HL-60 (cell line): ENCODE results near the gene CIZ1.
"Not testable (repeated sequence)": the region's sequence is repeated elsewhere in the genome, so short reads cannot be mapped to it uniquely, and the experiment has no call there.

Experiments used
- DNase-seq, 2 experiments: peaks; one replicate each; pipeline ENCODE4 v3.0.0-alpha.2; 2010 to 2020; ENCODE audit warnings: low read depth in 1 of 2, low spot score in 1 of 2
- H3K27ac ChIP-seq: fragments of 250-450 bp; sonication (Bioruptor Pico); replicated peaks from 2 replicates; pipeline ENCODE4 v1.5.1; 2020; ENCODE audit warnings: mild to moderate bottlenecking, moderate library complexity
- H3K27me3 ChIP-seq: fragments of 250-450 bp; sonication (Bioruptor Pico); 2 replicates; pipeline ENCODE4 v1.5.1; 2021; ENCODE audit warnings: mild to moderate bottlenecking, moderate library complexity; ENCODE audit not compliant: insufficient read depth, poor library complexity, severe bottlenecking
- H3K4me3 ChIP-seq: replicated peaks from 2 replicates; pipeline ENCODE4 v1.5.1; 2011; ENCODE audit warnings: mild to moderate bottlenecking, control low read depth, low read length; ENCODE audit not compliant: insufficient read depth
- CTCF ChIP-seq: IDR thresholded peaks from one replicate; pipeline ENCODE4 v1.5.1; 2011; ENCODE audit warnings: low read length, control low read depth, inconsistent platforms; ENCODE audit not compliant: insufficient read depth
- GABPA ChIP-seq: IDR thresholded peaks from 2 replicates; pipeline ENCODE4 v1.6.1; 2012; ENCODE audit warnings: low read depth
- POLR2AphosphoS5 ChIP-seq: IDR thresholded peaks from 2 replicates; pipeline ENCODE4 v1.6.1; 2012; ENCODE audit warnings: low read depth
- REST ChIP-seq: IDR thresholded peaks from 2 replicates; pipeline ENCODE4 v1.6.1; 2012; ENCODE audit warnings: low read depth; ENCODE audit not compliant: insufficient replicate concordance
- SPI1 ChIP-seq: IDR thresholded peaks from 2 replicates; pipeline ENCODE4 v1.6.1; 2012; ENCODE audit warnings: low read depth, mild to moderate bottlenecking, borderline replicate concordance

The CIZ1 gene

GRCh38 chr9:128231638-128232527 lies 40.5 kb upstream of the CIZ1 start:
- H3K27ac ChIP-seq: no peak overlapping the region

GRCh38 chr9:128230897-128231296 lies 39.5 kb upstream of the CIZ1 start:
- not testable (repeated sequence) for H3K27ac ChIP-seq, H3K4me3 ChIP-seq, DNase-seq, H3K27me3 ChIP-seq

More at GRCh38 chr9:128231638-128232527, 40.5 kb upstream of the CIZ1 start:
- DNase-seq: no peak
- no peak for TF ChIP-seq GABPA
- TF ChIP-seq CTCF: no peak
- no peak for TF ChIP-seq REST
- no peak for TF ChIP-seq SPI1
- no peak for TF ChIP-seq POLR2AphosphoS5
- no peak overlapping the region for H3K4me3 ChIP-seq
- no peaks in the 10 kb centered on the region for H3K27me3 ChIP-seq

- Histone ChIP-seq H3K27me3 (no peaks in the 10 kb centered on the region), H3K4me3 (no peak overlapping the region), H3K27ac (no peak overlapping the region)
- peak in 1 of 2 experiments; percentile 69 for DNase-seq
- TF ChIP-seq CTCF (no peak), SPI1 (peak; percentile 18; the same call in 1 of the 2 replicates), POLR2AphosphoS5 (no peak), GABPA (no peak)
These were observed 35.0 kb upstream of the CIZ1 start for GRCh38 chr9:128226412-128226801.

- no peak for DNase-seq
- TF ChIP-seq REST: no peak
- TF ChIP-seq POLR2AphosphoS5: no peak
- Histone ChIP-seq H3K27ac (no peak overlapping the region), H3K27me3 (no peaks in the 10 kb centered on the region), H3K4me3 (no peak overlapping the region)
These were observed 34.5 kb upstream of the CIZ1 start for GRCh38 chr9:128225770-128226411.
